ENCODE data around the gene CHTF8.

CHTF8 gene

DNA sequence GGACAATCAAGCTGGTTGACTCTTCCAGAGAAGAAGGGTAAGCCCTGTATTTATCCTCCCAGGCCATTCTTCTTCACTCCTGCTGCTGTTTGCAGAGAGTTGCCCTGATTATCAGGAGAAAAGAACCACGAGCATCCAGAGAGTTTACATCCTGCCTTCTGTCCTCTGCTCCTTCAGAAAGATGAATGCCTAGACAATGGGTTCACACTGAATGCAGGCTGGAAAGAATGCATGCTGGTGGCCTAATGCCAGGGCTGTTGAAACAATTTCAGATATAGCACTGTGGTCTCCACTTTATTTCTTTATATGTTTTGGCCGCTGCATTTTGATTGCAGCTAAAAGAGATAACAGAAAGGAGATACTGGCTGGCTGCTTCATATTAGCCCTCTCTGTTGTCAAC lies 48.1 kb downstream of the CHTF8 start:
- no peak for DNase-seq

- DNase-seq, result no peak
Measured at GRCh38 chr16:69083306-69083941, 49.0 kb downstream of the CHTF8 start.

- no peak for DNase-seq
Measured at GRCh38 chr16:69079697-69080096, 52.7 kb downstream of the CHTF8 start.

- no peak for DNase-seq
Measured at GRCh38 chr16:69078073-69078472, 54.3 kb downstream of the CHTF8 start.

GRCh38 chr16:69077251-69077650 lies 55.1 kb downstream of the CHTF8 start:
- DNase-seq, result no peak

DNA sequence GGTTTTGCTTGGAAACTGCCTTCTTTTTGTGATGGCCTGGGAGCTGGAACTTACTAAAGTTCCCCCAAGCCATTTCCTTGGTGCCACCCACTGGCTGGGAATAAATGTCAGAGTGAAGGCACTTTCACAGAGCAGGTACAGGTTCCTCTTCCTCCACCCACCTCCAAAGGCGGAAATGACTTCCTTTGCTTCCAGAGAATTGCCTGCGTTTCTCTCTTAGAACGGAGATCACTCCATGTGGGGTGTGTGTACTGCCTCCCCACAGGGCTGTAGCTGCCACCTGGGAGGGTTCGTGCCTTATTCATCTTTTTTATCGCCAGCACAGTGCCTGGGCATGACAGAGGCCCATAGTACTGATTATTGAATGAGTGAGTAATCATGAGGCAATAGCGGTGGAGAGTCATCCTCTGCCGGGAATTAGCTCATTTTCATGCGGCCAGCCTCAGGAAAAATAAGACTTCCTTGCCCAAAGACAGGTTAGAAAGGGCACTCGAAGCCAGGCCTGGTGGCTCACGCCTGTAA lies 59.1 kb downstream of the CHTF8 start:
- DNase-seq, result no peak

GRCh38 chr16:69072640-69072974 lies 59.8 kb downstream of the CHTF8 start:
- DNase-seq, result no peak

GRCh38 chr16:69071036-69071435 lies 61.4 kb downstream of the CHTF8 start:
- no peak for DNase-seq

- no peak for DNase-seq
Measured at GRCh38 chr16:69069504-69069903, 62.9 kb downstream of the CHTF8 start.
